Erythroblast (primary cell): ENCODE data around the gene MGME1.

Source experiments
- DNase-seq, 2 experiments: peaks; one replicate each; lab custom pipeline; 2025; lab: John Stamatoyannopoulos, UW
- GATA1 ChIP-seq: IDR thresholded peaks from 2 replicates; pipeline ENCODE4 v1.6.1; 2011; ENCODE audit warnings: low read depth, mild to moderate bottlenecking, control low read depth, low read length, moderate library complexity
- POLR2A ChIP-seq: IDR thresholded peaks from 2 replicates; pipeline ENCODE4 v1.6.1; 2011; ENCODE audit warnings: mild to moderate bottlenecking, low read length

MGME1 gene

DNA sequence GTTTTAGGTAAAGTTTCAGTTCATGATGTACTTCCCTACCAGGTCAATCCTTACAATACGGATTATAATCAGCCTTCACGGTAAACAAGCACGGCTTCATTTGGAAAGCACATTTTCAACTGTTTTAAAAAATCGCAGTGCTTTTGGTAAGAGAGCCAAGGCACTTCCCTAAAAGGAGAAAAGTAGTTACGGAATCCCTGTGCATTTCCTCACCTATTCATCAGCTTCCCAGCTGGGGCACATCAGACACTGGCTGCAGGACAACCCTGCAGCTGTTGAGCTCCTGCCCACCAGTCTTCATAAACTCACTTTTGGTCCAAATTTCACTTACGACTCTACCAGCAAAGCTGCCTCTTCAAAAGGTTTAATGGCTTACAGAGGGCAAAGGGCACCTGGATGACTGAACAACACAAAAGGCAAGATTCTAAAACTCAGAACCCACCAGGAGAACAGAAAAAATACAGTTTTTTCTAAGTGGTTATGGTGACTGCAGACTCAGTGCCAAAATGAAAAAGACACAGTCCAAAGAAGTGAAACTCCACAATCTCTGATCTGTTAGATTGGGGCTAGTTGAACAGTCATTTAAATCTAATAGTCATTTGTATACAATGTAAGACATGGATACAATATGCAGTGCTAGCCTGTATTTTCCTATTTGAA lies 7.8 kb upstream of the MGME1 start:
- peak in 1 of 2 experiments; percentile 24 for DNase-seq
- TF ChIP-seq GATA1 (no peak), POLR2A (no peak)

DNA sequence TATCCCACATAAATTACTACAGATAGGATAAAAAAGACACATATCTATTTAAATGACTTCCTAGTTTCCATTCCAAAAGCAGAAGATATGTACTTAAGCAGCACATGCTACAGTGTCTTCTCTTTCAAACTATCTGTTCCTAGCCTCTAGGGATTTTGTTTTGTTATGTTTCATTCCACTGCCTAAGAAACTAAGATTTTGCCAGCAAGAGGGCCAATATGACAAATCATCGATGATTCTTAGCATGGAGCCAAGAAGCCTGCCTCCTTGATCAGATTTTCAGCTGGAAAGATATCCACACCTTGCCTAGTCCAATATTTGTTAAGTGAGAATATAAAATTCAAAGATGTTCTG lies 7.3 kb upstream of the MGME1 start:
- TF ChIP-seq GATA1 (no peak), POLR2A (no peak)

DNA sequence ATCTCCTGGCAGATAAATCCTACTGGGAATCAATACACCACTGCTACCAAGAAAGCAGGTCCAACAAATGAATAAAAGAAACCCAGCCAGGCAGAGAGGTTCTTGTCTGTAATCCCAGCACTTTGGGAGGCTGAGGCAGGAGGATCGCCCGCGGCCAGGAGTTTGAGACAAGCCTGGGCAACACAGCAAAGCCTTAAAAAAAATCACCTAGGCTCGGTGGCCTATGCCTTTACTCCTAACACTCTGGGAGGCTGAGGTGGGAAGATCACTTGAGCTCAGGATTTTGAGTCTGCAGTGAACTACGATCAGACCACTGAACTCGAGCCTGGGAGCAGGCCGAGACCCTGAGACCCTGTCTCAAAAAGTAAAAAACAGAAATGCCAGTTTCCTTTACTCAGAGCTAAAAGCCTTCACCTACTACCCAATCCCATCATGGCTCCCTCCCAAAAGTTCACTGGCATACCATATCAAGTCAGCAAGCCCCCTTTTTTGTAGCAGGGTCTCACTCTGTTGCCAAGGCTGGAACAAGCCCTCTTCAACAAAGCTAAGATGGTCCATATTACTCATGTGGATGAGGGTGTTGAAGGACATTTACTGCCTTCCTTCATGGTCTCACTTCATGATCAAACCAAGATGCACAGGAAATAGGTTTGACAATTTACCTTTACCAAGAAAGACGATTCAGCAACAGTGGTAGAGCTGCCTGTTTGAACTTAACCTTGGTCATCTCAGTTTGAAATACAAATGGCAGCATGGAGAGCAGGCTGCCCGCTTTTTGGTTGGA lies 5.5 kb upstream of the MGME1 start:
- TF ChIP-seq POLR2A (no peak), GATA1 (no peak)
- DNase-seq: no peak

More for the DNA sequence above, 7.3 kb upstream of the MGME1 start:
- DNase-seq: no peak

DNA sequence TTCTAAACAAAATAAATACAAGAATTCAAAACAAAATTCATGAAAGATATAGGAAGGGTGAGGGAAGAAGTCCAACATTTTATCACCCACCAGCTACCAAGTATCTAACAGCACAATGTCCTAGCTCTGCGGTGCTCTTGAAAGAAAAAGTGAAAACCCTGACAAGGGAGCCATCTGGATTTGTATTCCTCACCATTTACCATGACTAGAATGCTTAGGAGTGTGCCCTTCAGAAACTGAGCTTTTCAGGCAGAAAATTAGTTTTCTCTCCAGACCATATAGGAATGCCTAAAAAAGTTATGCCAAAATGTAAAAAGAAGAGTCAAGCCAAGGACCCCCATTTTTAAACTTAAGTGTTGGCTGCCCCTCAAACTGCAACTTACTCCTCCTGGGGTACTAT lies 4.7 kb upstream of the MGME1 start:
- TF ChIP-seq GATA1: no peak
- TF ChIP-seq POLR2A: no peak
- no peak for DNase-seq

DNA sequence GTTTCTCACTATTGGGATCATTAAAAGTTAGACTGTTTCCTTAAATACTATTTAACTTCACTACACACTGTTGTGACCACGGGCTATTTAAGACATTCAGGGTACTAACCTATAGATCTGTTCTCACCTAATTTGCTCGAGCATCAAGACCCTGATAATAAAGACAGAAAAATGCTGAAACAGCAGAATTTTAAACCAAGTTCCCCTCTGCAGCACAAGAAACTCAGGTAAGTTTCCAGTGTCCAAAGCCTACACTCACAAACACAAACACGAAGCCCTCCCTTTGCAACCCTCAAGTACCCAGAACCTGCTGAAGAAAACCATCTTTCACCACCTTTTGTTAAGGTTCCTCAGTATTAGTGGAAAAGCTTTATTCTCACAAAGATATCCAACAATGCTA lies 4.2 kb upstream of the MGME1 start:
- no peak for DNase-seq

DNA sequence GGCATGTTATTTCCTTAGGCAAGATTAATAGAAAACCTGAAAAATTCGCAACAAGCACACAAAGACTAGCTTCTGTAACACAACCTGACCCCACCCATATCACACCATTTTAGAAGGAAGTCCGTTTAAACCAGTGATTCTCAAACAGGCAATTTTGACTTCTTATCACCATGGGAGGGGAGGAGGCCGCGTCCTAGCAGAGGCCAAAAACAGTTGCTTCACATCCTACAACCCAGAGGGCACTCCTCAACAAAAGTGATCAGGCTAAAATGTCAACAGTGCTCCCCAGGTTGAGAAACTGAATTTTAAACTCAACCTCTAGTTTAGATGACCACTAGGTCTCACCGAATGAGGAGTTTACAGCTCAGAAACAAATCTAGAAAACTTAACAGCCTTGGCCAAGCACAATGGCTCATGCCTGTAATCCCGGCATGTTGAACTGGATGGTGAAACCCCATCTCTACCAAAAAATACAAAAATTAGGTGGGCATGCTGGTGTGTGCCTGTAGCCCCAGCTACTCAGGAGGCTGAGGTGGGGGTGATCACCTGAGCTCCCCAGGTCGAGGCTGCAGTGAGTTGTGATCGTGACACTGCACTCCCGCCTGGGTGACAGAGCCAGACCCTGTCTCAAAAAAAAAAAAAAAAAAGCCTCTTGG lies 3.6 kb upstream of the MGME1 start:
- DNase-seq: peak; percentile 83
- TF ChIP-seq GATA1: no peak
- TF ChIP-seq POLR2A: peak; percentile 71

More for the DNA sequence above, 4.2 kb upstream of the MGME1 start:
- TF ChIP-seq POLR2A (no peak), GATA1 (no peak)

- TF ChIP-seq POLR2A (peak; percentile 10), GATA1 (no peak)
Observed at GRCh38 chr20:17966432-17967310, 2.1 kb upstream of the MGME1 start.

DNA sequence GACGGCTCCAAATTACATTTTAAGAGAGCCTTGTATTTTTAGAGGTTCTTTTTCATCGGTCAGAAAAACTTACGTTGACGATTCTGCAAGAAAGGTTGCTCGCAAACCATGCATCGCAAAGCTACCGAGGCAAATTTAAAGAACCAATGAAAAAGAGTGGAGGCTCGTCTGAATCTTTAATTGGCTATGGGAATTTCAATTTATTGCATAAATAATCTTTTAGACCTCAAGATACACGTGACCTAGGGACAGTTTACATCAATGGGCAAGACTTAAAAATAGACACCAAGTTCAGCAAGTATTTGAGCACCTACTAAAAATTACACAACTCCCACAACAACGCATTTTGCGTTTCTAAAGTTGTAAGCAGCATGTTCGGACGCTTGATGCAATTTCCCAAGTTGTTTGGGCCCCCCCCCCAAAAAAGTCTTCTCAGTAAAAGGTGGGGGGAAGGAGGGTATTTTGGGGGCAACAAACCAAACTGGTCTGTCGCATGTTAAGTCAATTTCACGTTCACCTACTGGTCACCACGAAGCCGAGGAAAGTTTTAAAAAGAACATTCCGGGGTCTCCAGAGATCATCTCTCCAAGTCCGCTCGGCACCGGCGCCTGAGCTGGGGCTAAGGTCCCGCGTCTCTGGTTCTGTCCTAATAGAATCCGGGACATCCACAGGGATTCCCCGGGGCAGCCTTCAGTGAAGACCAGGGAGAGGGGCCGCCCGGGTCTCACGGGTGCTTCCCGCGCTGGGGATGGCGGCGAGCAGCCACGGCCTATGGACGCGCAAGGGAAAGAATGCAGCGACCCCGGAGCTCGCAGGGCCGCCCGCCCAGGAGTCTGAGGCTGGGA lies 1.1 kb upstream of the MGME1 start:
- TF ChIP-seq GATA1: no peak
- TF ChIP-seq POLR2A: peak; percentile 41
- peak; percentile 69 to 73 for DNase-seq

More at GRCh38 chr20:17966432-17967310, 2.1 kb upstream of the MGME1 start:
- DNase-seq: peak; percentile 74 to 75

- no peak for TF ChIP-seq POLR2A
- no peak for TF ChIP-seq GATA1
- peak; percentile 82 to 88 for DNase-seq
Observed at GRCh38 chr20:17969278-17969883, 563 bp downstream of the MGME1 start.

GRCh38 chr20:17969884-17970409 lies 1.1 kb downstream of the MGME1 start:
- TF ChIP-seq POLR2A (no peak), GATA1 (no peak)
- peak; percentile 67 to 78 for DNase-seq

- peak; percentile 76 to 77 for DNase-seq
- TF ChIP-seq POLR2A (no peak), GATA1 (no peak)
Observed at GRCh38 chr20:17971300-17972013, 2.6 kb downstream of the MGME1 start.

GRCh38 chr20:17972121-17972520 lies 3.3 kb downstream of the MGME1 start:
- peak; percentile 24 to 58 for DNase-seq
- TF ChIP-seq POLR2A (no peak), GATA1 (no peak)
